Fibroblast of mammary gland (primary cell): Measurements from ENCODE around the gene DNM3.

Source experiments
- DNase-seq: peaks from one replicate; pipeline ENCODE4 v3.0.0-alpha.2; 2010; ENCODE audit warnings: low read depth
- H3K4me3 ChIP-seq: 2 replicates; pipeline ENCODE4 v1.5.1; 2011; ENCODE audit warnings: low read depth, mild to moderate bottlenecking, low read length, moderate library complexity; ENCODE audit not compliant: control insufficient read depth
- CTCF ChIP-seq: conservative IDR thresholded peaks from 2 replicates; pipeline ENCODE4 v1.5.1; 2011; ENCODE audit warnings: low read depth, low read length, inconsistent platforms; ENCODE audit not compliant: control insufficient read depth, insufficient read depth

Gene DNM3

GRCh38 chr1:172245788-172246187 is 404.5 kb downstream of the DNM3 start:
- no peak for TF ChIP-seq CTCF
- H3K4me3 ChIP-seq: no peak overlapping the region
- no peak for DNase-seq

DNA sequence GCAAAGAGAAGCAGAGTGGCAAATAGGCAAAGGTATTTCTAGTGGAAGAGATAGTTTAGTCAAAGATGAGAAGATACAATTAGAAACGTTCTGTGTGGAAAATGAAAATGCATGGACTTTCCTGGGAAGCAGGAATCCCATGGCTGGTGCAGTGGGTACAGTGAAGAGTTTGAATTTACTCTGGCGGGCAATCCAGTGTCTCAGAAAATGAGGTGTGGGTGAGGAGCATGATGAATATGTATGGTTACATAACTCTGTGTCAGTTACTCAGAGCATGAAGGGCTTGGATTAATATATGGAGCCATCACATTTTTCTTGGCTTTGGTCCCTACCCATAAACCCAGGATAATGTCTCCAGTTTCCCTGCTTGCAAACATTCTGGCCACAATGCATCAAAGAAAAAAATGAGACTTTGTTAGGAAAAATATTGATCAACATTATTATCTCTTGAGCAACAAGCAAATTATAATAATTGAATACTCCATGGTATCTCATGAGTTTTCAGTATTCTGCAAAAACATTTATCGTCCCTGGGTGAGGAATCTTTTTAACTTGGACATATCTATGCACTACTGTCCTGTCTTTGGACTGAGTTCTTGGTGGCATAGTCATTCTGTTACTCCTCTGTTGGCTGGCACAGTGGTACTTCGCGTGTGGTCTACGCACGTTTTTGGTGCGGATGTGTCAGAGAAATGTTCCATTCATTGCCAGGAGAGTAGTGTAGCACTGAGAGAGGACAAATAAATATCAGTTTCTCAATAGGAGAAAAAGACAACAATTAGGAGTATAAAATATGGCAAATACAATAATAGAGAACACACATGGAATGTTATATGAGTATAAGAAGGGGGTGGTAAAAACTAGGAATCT is 405.5 kb downstream of the DNM3 start:
- no peak for DNase-seq
- no peak for TF ChIP-seq CTCF
- no peak overlapping the region for H3K4me3 ChIP-seq

DNA sequence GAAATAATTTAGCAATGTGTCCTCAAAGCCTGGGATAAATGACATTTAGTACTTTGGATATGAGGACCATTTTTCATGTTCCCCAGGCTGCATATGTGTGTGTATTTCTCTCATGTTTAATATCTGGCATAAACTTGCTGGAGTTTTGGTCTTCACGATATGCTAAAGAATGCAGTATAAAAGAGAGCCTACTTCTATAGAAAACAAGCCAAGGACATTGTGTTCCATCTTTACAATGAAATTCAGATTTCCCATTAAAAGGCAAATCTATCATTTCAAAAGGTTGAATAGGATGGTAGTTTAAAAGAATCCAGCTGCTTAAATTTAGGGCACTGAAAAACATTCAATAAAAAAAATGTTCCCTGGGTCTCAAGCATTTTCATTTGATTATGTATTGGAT is 410.2 kb downstream of the DNM3 start:
- no peak for TF ChIP-seq CTCF
- no peak overlapping the region for H3K4me3 ChIP-seq
- no peak for DNase-seq

DNA sequence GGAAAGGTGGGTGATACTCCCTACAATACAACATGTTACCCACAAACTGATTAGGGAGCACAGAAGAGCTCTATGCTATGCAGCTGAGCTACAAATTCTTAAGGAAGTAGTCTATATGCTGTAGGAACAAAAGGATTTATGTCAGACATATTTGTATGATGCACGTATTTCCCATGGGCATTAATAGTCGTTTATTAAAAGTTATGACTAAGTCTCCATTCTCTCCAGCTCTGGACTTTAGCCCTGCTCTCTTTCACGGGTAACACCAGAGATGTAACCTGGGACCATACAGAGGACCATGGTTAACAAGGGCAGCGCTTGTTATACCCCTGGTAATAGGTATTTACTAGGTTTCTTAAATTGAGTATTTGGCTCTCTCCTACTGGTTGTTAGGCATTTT is 411.0 kb downstream of the DNM3 start:
- TF ChIP-seq CTCF: no peak
- peak; percentile 61 for DNase-seq
- no peak overlapping the region for H3K4me3 ChIP-seq

GRCh38 chr1:172252958-172253357 is 411.7 kb downstream of the DNM3 start:
- H3K4me3 ChIP-seq: no peak overlapping the region
- no peak for TF ChIP-seq CTCF
- no peak for DNase-seq

- no peak overlapping the region for H3K4me3 ChIP-seq
- peak; percentile 90 for DNase-seq
- TF ChIP-seq CTCF: no peak
Measured at GRCh38 chr1:172254521-172255222, 413.4 kb downstream of the DNM3 start.
